Right lung (tissue), 5 donors: ENCODE measurements around the gene DCC. TPM values are rescaled to one million over a fixed set of nuclear protein-coding genes. Genes with fewer than 3 reads are reported as not detected.

Experiments
- DNase-seq, 2 donors: peaks; one replicate each; pipeline ENCODE4 v3.0.0-alpha.2; 2013
- polyA plus RNA-seq, 5 donors: library from polyadenylated mRNA; unstranded; fragments of 120-200 nt; gene quantifications; one replicate each; pipeline versions ENCODE4 v1.2.1 to v1.2.3, GENCODE V29; 2013; ENCODE audit warnings: inconsistent platforms in 1 of 5, low replicate concordance in 1 of 5; ENCODE audit not compliant: insufficient read length in 5 of 5, insufficient read depth in 1 of 5

The DCC gene
- polyA plus RNA-seq, 5 donors: 0.92 to 4.5 (median 2.5) TPM

GRCh38 chr18:53033128-53033527 lies 693.1 kb downstream of the DCC start:
- DNase-seq: no peak

GRCh38 chr18:53038608-53039007 lies 698.6 kb downstream of the DCC start:
- no peak for DNase-seq

GRCh38 chr18:53040286-53040685 lies 700.3 kb downstream of the DCC start:
- no peak for DNase-seq

- DNase-seq: no peak
These were observed 716.1 kb downstream of the DCC start for GRCh38 chr18:53056064-53056463.

- no peak for DNase-seq
These were observed 730.8 kb downstream of the DCC start for GRCh38 chr18:53070788-53071187.

- no peak for DNase-seq
These were observed 740.7 kb downstream of the DCC start for GRCh38 chr18:53080687-53081086.

GRCh38 chr18:53093636-53094035 lies 753.6 kb downstream of the DCC start:
- DNase-seq: no peak

GRCh38 chr18:53101536-53102105 lies 761.6 kb downstream of the DCC start:
- DNase-seq: no peak

GRCh38 chr18:53114441-53114840 lies 774.4 kb downstream of the DCC start:
- DNase-seq: no peak

GRCh38 chr18:53115876-53116585 lies 776.0 kb downstream of the DCC start:
- DNase-seq: no peak

GRCh38 chr18:53117851-53118250 lies 777.9 kb downstream of the DCC start:
- no peak for DNase-seq

- no peak for DNase-seq
These were observed 786.2 kb downstream of the DCC start for GRCh38 chr18:53126210-53126609.

- no peak for DNase-seq
These were observed 791.0 kb downstream of the DCC start for GRCh38 chr18:53131001-53131400.

GRCh38 chr18:53134711-53135110 lies 794.7 kb downstream of the DCC start:
- no peak for DNase-seq

- no peak for DNase-seq
These were observed 795.7 kb downstream of the DCC start for GRCh38 chr18:53135654-53136053.

GRCh38 chr18:53139746-53140500 lies 799.9 kb downstream of the DCC start:
- no peak for DNase-seq

- DNase-seq: no peak
These were observed 802.0 kb downstream of the DCC start for GRCh38 chr18:53142005-53142404.

- no peak for DNase-seq
These were observed 807.5 kb downstream of the DCC start for GRCh38 chr18:53147472-53147871.

- no peak for DNase-seq
These were observed 808.1 kb downstream of the DCC start for GRCh38 chr18:53148123-53148522.

- DNase-seq: no peak
These were observed 812.5 kb downstream of the DCC start for GRCh38 chr18:53152476-53152875.

- no peak for DNase-seq
These were observed 813.3 kb downstream of the DCC start for GRCh38 chr18:53153281-53153680.

GRCh38 chr18:53153800-53154199 lies 813.8 kb downstream of the DCC start:
- DNase-seq: no peak

GRCh38 chr18:53165770-53166169 lies 825.8 kb downstream of the DCC start:
- no peak for DNase-seq
